Upper lobe of left lung (tissue), 4 donors: ENCODE measurements around the gene KIF7.

ENCODE experiments used
- CTCF ChIP-seq, 6 experiments: fragments of 450-650 bp in 4 of 6; fragments of 200-600 bp in 2 of 6; sonication (generic) in 2 of 6; IDR thresholded peaks; one replicate each; pipeline ENCODE4 v1.5.1; 2016 to 2019; ENCODE audit warnings: antibody characterized with exemption in 6 of 6
- POLR2A ChIP-seq, 4 donors: fragments of 450-650 bp; IDR thresholded peaks; one replicate each; pipeline ENCODE4 v1.5.1; 2016 to 2017; ENCODE audit warnings: antibody characterized with exemption in 4 of 4, mild to moderate bottlenecking in 2 of 4
- POLR2AphosphoS5 ChIP-seq, 2 donors: sonication (generic); formaldehyde crosslinking; IDR thresholded peaks; one replicate each; pipeline ENCODE4 v1.5.1; 2017; ENCODE audit warnings: antibody characterized with exemption in 2 of 2

GRCh38 chr15:89645680-89646079, 9.6 kb downstream of the KIF7 start:
- TF ChIP-seq CTCF (IDR thresholded peaks at IDR 0.05) (no peak), POLR2AphosphoS5 (IDR thresholded peaks at IDR 0.05) (no peak), POLR2A (IDR thresholded peaks at IDR 0.05) (no peak)
